K562 (cell line): ENCODE data around the gene SULT1C3. TPM values are rescaled to one million over a fixed set of nuclear protein-coding genes. Genes with fewer than 3 reads are reported as not detected.

Experiments
- ATAC-seq: fragments of 200-7000 bp; cut with Tn5 transposase; 3 replicates; pipeline ENCODE4 v1.9.1; 2020; ENCODE audit warnings: moderate library complexity
- BruUV-seq: library from RNA; stranded (reverse); fragments of 400-500 nt; replicated peaks from 2 replicates; lab custom pipeline; 2021; lab: Mats Ljungman, UMichigan
- CTCF ChIA-PET: fragments of 300-600 bp; formaldehyde crosslinking; extraction: SDS; loops from one replicate; lab custom pipeline; 2021; ENCODE audit warnings: low intra/inter-chr PET ratio; lab: Yijun Ruan, JAX
- POLR2A ChIA-PET: fragments of 300-600, 350-650 bp; sonication (Branson Sonifier 250); formaldehyde crosslinking; extraction: SDS; loops from one replicate; lab custom pipeline; 2021; ENCODE audit warnings: antibody characterized with exemption, inconsistent platforms; lab: Yijun Ruan, JAX
- DNase-seq, 4 experiments: peaks; one replicate each; pipeline versions ENCODE4 v3.0.0 to v3.0.0-alpha.2; 2011 to 2018; ENCODE audit warnings: low spot score in 3 of 4, mixed read lengths in 3 of 4; ENCODE audit errors: extremely low read depth in 1 of 4
- FAIRE-seq: peaks from 2 replicates; lab custom pipeline; 2011; peaks lifted over from hg19 to GRCh38; lab: Jason Lieb, UNC
- H2AFZ ChIP-seq: 2 replicates; pipeline ENCODE4 v1.6.0; 2011; ENCODE audit warnings: low read depth, low read length, control low read depth, inconsistent platforms
- H3K27ac ChIP-seq: fragments of 200-600 bp; 3 replicates; pipeline ENCODE4 v1.8.0; 2011; ENCODE audit warnings: low read depth, mild to moderate bottlenecking, control low read depth, inconsistent platforms, low read length, moderate library complexity, mixed read lengths; ENCODE audit errors: extremely low read depth
- H3K27me3 ChIP-seq, 2 experiments: fragments of 300-600 bp in 1 of 2; 2 replicates in 1 of 2; 3 replicates in 1 of 2; pipeline versions ENCODE4 v1.6.0 to v1.8.0; 2011; ENCODE audit warnings: inconsistent platforms in 2 of 2, low read length in 2 of 2, mild to moderate bottlenecking in 1 of 2, mixed read lengths in 1 of 2, moderate library complexity in 1 of 2; ENCODE audit not compliant: control insufficient read depth in 2 of 2, insufficient read depth in 2 of 2
- H3K36me3 ChIP-seq: fragments of 300-600 bp; 3 replicates; pipeline ENCODE4 v1.8.0; 2011; ENCODE audit warnings: mild to moderate bottlenecking, low read length, inconsistent platforms; ENCODE audit not compliant: control insufficient read depth, insufficient read depth
- H3K4me1 ChIP-seq, 2 experiments: fragments of 200-600 bp in 1 of 2; replicated peaks in 1 of 2; 2 replicates in 1 of 2; 3 replicates in 1 of 2; pipeline versions ENCODE4 v1.5.1 to v1.8.0; 2011; ENCODE audit warnings: inconsistent platforms in 2 of 2, low read length in 2 of 2, mild to moderate bottlenecking in 1 of 2, mixed read lengths in 1 of 2, moderate library complexity in 1 of 2; ENCODE audit not compliant: control insufficient read depth in 2 of 2, insufficient read depth in 2 of 2
- H3K4me2 ChIP-seq: 2 replicates; pipeline ENCODE4 v1.6.1; 2011; ENCODE audit warnings: low read length, control low read depth, inconsistent platforms, mixed read lengths; ENCODE audit not compliant: insufficient read depth
- H3K4me3 ChIP-seq: fragments of 200-600 bp; sonication (generic), shearing (Covaris generic); 2 replicates; pipeline ENCODE4 v1.5.1; 2016; ENCODE audit warnings: control low read depth, inconsistent platforms
- H3K79me2 ChIP-seq: fragments of 200-600 bp; 3 replicates; pipeline ENCODE4 v1.8.0; 2011; ENCODE audit warnings: low read length, inconsistent platforms; ENCODE audit not compliant: control insufficient read depth, insufficient read depth
- H3K9ac ChIP-seq, 2 experiments: 2 replicates each; pipeline versions ENCODE4 v1.6.0 to v1.6.1; 2011; ENCODE audit warnings: low read depth in 2 of 2, low read length in 2 of 2, control low read depth in 1 of 2, inconsistent platforms in 1 of 2, mild to moderate bottlenecking in 1 of 2, mixed read lengths in 1 of 2; ENCODE audit not compliant: insufficient read depth in 1 of 2
- H3K9me1 ChIP-seq: one replicate; pipeline ENCODE4 v1.6.0; 2011; ENCODE audit warnings: inconsistent platforms, mild to moderate bottlenecking, low read length, moderate library complexity; ENCODE audit not compliant: control insufficient read depth, insufficient read depth
- H3K9me3 ChIP-seq: replicated peaks from 2 replicates; pipeline ENCODE4 v1.5.1; 2011; ENCODE audit warnings: low read depth, low read length, inconsistent platforms; ENCODE audit not compliant: control insufficient read depth, insufficient read depth
- H4K20me1 ChIP-seq: replicated peaks from 2 replicates; pipeline ENCODE4 v1.6.1; 2011; ENCODE audit warnings: low read length, inconsistent platforms, mixed read lengths; ENCODE audit not compliant: control insufficient read depth, insufficient read depth
- ADNP ChIP-seq: fragments of 200-800 bp; sonication (Bioruptor generic); IDR thresholded peaks from 2 replicates; pipeline ENCODE4 v1.6.1; 2016; ENCODE audit warnings: missing genetic modification characterization, missing compliant biosample characterization
- ESRRA ChIP-seq: fragments of 450-650 bp; IDR thresholded peaks from 2 replicates; pipeline ENCODE4 v1.6.1; 2014; ENCODE audit warnings: low read depth, mild to moderate bottlenecking, moderate library complexity, borderline replicate concordance
- ETV1 ChIP-seq: fragments of 450-650 bp; conservative IDR thresholded peaks from 2 replicates; pipeline ENCODE4 v1.6.1; 2016; ENCODE audit warnings: missing genetic modification characterization, control low read depth, low read depth, missing compliant biosample characterization
- IRF2 ChIP-seq: sonication (generic); formaldehyde crosslinking; IDR thresholded peaks from 2 replicates; pipeline ENCODE4 v1.8.1; 2022; ENCODE audit warnings: mild to moderate bottlenecking, missing genetic modification reagents
- NR2F6 ChIP-seq: fragments of 450-650 bp; formaldehyde crosslinking; IDR thresholded peaks from 2 replicates; pipeline ENCODE4 v1.4.0; 2020; ENCODE audit warnings: mild to moderate bottlenecking
- POU5F1 ChIP-seq: fragments of 150-350 bp; IDR thresholded peaks from 2 replicates; pipeline ENCODE4 v1.6.1; 2014; ENCODE audit warnings: borderline replicate concordance, low read length, low read depth, mild to moderate bottlenecking; ENCODE audit not compliant: partially characterized antibody
- RAD51 ChIP-seq: fragments of 450-650 bp; IDR thresholded peaks from 2 replicates; pipeline ENCODE4 v1.7.1; 2016; ENCODE audit warnings: low read depth, mild to moderate bottlenecking, borderline replicate concordance
- SLC30A9 ChIP-seq: fragments of 250-450 bp; sonication (Bioruptor Pico); IDR thresholded peaks from 2 replicates; pipeline ENCODE4 v1.8.0; 2022; ENCODE audit warnings: mild to moderate bottlenecking, moderate library complexity
- XRCC3 ChIP-seq: fragments of 450-650 bp; IDR thresholded peaks from 2 replicates; pipeline ENCODE4 v1.6.1; 2017; ENCODE audit warnings: mild to moderate bottlenecking, moderate library complexity
- XRCC4 ChIP-seq: IDR thresholded peaks from one replicate; pipeline ENCODE4 v1.6.1; 2011; ENCODE audit not compliant: insufficient read depth, insufficient read length; ENCODE audit errors: extremely low read depth
- ZBTB8A ChIP-seq: fragments of 450-650 bp; IDR thresholded peaks from 2 replicates; pipeline ENCODE4 v1.6.1; 2018; ENCODE audit warnings: mild to moderate bottlenecking, moderate library complexity; ENCODE audit not compliant: partially characterized antibody
- ZC3H11A ChIP-seq: IDR thresholded peaks from 2 replicates; pipeline ENCODE4 v1.6.1; 2012; ENCODE audit warnings: low read depth, low read length, improper control_type of control experiment
- ZNF583 ChIP-seq: fragments of 250-450 bp; sonication (Bioruptor Pico); IDR thresholded peaks from 2 replicates; pipeline ENCODE4 v1.4.0; 2020
- WGBS: fragments of 100-300 bp; shearing (Covaris generic); methylation state at CpG from one replicate; pipeline ENCODE4 v1.1.6; 2016; ENCODE audit warnings: low coverage, mixed read lengths; ENCODE audit not compliant: insufficient coverage; ENCODE audit errors: missing lambda C conversion rate; 5-methylcytosine and 5-hydroxymethylcytosine counted together
- in situ Hi-C: fragments of 300-500 bp; cut with MboI; formaldehyde crosslinking; loops from 4 replicates; pipeline ENCODE4 v1.15.0; 2018; ENCODE audit warnings: inconsistent platforms, mixed read lengths
- intact Hi-C: fragments of 100-400 bp; cut with micrococcal nuclease; formaldehyde crosslinking; loops from 2 replicates; pipeline ENCODE4 v1.14.2; 2022
- polyA plus RNA-seq, 8 experiments: library from polyadenylated mRNA; depleted of rRNA in 4 of 8; stranded (reverse) in 5 of 8; unstranded in 3 of 8; fragments of >200 nt; fragmentation: Nextera tagmentation in 2 of 8; fragmentation: Illumina TruSeq in 1 of 8; extraction: Ambion mirVana in 2 of 8; extraction: Trizol in 1 of 8; gene quantifications; 2 replicates each; pipeline versions ENCODE4 v1.2.1 to v1.2.3, GENCODE V29; 2011 to 2014; ENCODE audit warnings: inconsistent platforms in 1 of 8, missing spikeins in 1 of 8
- total RNA-seq, 7 experiments: library from RNA; depleted of rRNA in 6 of 7; stranded (reverse); fragments of >200 nt in 6 of 7; fragmentation: Illumina TruSeq in 2 of 7; extraction: Trizol in 2 of 7; gene quantifications; 2 replicates each; pipeline versions ENCODE4 v1.2.1 to v1.2.3, GENCODE V29; 2011 to 2021; ENCODE audit warnings: low replicate concordance in 1 of 7

The SULT1C3 gene
- total and polyA plus RNA-seq, 9 of the 15 experiments (the other 6 are each of a cell fraction or from before 2014, with no cell fraction given), result not detected

GRCh38 chr2:108278631-108279030, 38.9 kb downstream of the SULT1C3 start:
- TF ChIP-seq ZBTB8A (no peak), SLC30A9 (CRISPR knock-in tag) (no peak), ESRRA (no peak), ADNP (no peak), POU5F1 (no peak), ZC3H11A (no peak), XRCC4 (no peak), NR2F6 (no peak), IRF2 (CRISPR knock-in tag) (no peak), XRCC3 (no peak), ETV1 (no peak), ZNF583 (CRISPR knock-in tag) (no peak), RAD51 (no peak)
- no peaks in the 10 kb centered on the region for H3K9me1 ChIP-seq
- no peaks in the 10 kb centered on the region for H4K20me1 ChIP-seq
- ChIA-PET POLR2A (no interaction called here), CTCF (no interaction called here)
- no peak overlapping the region for H3K9ac ChIP-seq
- H3K4me1 ChIP-seq, result no peaks in the 10 kb centered on the region
- DNase-seq (no peak), ATAC-seq (no peak), FAIRE-seq (no peak)
- no peak overlapping the region for H2AFZ ChIP-seq
- H3K79me2 ChIP-seq, result no peaks in the 10 kb centered on the region
- peaks cover 8 to 9% of the 10 kb centered on the region in 2 experiments; a peak in 2 of 5 replicates for H3K27me3 ChIP-seq
- no peaks in the 10 kb centered on the region for H3K9me3 ChIP-seq
- no TSS peak for BruUV-seq
- WGBS, result 0% methylated on average over 2 of the region's 2 CpGs
- no peak overlapping the region for H3K4me2 ChIP-seq
- intact Hi-C loops (no loop called here), in situ Hi-C loops (no loop called here)
- no peaks in the 10 kb centered on the region for H3K36me3 ChIP-seq
- no peak overlapping the region for H3K4me3 ChIP-seq
- H3K27ac ChIP-seq, result no peak overlapping the region
